DMS153 treated with DMSO at 0.1 percent for 48 hours (cell line): Measurements from ENCODE around the gene SIRT7.

ENCODE experiments used
- DNase-seq: peaks from one replicate; lab custom pipeline; 2025; ENCODE audit not compliant: unreplicated experiment; lab: John Stamatoyannopoulos, UW

SIRT7 gene

DNA sequence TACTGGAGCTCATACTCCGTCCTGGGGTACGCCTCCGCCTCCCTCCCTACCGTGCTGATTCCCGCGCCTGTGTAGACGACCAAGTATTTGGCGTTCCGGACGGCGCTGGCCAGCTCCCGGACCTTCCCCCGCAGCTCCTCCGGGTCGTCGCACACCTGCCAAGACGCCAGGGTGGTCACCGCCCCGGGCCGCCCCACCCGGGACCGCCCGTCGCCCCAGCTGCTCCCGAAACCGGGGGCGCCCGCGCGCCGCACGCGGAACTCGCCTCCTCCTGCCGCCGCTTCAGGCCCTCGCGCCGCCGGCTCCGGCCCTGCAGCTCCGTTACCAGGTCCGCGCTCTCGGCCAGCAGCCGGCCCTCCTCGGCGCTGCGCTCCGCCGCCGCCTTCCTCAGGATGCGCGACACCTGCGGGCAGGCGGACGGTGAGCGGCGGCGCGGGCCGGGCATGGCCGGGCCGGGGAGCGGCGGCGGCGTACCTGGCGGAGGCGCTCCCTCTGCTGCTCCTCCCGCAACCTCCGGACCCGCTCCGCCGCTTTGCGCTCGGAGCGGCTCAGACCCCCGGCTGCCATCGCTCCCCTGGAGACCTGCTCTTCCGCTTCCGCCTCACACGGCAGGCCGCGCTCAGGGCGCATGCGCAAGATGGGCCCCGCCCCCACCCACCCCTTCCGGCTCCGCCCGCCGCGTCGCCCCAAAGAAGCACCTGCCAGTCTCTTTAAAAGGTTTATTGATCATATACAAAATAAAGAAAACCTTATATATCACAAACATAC lies at the start of gene SIRT7:
Gene SIRT7 (minus strand): TSS at position 612 of the 768 bp plus-strand sequence. CDS start 45 bp downstream, at position 567.
- DNase-seq = peak; percentile 59

- DNase-seq = no peak
Observed at GRCh38 chr17:81967244-81967532, 49.2 kb upstream of the SIRT7 start.

DNA sequence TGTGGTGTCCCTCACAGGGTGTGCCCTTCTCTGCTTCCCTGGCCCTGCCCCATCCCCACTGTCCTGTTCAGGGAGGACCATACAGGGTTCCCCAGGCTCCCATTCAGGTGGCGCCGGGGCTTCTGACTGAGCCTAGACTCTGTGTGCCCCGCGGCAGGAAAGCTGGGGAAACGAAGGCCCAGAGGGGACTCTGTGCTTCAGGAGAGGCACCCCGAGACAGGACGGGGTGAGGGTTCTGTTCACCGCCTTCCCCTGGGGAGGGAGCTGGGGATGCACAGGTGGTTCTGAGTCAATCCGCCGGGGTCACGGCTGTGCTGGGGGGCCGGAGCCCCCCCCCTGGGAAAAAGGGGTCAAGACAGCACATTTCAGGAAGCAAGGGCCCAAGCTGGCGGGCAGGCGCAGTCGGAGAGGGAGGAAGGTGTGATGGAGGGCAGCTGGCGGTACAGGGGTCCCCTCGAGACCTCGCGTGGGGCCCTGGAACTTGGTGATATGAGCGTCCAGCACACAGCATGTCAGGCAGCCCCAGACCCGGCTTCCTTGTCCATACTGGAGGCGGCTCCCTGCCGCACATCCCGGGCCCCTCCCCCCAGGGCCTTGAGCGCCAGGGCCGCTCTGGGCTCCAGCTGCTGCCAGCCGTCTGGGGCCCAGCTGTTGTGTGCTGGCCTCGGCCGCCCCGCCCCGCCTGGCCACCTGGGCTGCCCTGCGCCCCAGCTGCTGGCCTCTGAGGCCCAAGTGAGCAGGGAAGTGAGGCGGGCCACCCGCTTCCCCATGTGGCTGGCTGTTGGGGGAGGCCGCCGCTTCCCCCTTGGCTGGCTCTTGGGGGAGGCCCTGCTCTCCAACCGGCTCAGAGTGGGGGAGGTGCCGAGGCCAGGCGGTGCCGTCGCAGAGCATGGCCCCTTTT lies 48.6 kb upstream of the SIRT7 start:
- no peak for DNase-seq

GRCh38 chr17:81964081-81964849 lies 46.3 kb upstream of the SIRT7 start:
- no peak for DNase-seq

- DNase-seq = no peak
Observed at GRCh38 chr17:81962499-81963441, 44.8 kb upstream of the SIRT7 start.

DNA sequence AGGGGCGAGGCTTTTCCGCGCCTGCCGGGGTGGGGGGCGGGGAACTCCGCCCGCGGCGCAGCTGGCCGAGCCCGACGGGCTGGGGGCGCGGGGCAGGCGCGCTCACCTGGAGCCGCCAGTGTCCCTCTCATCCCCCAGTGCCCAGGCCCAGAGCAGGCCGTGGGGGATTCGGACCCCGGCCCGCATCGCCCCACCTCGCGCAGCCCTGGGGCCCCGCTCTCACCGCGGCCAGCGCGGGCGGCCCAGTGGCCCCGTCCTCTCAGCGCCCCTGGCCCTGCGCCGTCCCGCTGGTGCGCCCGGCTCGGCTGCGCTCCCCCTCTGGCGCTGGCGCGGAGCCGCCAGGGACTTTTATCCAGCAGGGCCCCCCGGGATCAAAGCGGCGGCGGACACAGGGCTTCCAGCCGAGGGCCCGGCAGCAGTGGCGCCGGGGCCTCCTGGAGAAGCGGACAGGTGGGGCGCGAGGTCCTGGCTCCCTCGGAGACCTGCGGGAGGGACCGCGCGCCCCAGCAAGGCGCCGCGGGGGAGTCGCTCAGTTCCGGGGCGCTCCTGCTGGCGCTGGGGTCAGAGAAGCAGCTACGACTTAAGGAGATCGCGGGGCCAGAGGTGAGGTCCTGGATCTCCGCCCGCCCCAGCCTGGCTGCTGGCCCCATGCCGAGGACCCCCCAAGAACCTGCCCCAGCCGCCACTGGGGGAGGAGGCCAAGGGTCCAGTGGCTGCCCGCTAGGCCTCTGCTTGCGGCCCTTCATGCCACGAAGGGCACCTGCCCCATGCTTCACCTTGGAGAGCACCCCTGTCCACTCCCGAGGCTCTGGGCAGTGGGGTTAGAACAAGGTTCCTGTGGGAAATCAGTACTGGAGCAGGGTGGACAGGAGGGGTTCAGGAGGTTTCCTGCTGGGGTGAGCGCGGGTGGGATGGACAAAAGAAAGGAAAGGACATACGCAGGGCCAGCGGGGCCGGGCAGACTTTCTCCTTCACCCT lies 43.8 kb upstream of the SIRT7 start:
- no peak for DNase-seq

- DNase-seq = no peak
Observed at GRCh38 chr17:81961087-81961511, 43.1 kb upstream of the SIRT7 start, which contains the start of gene NOTUM. Gene NOTUM (minus strand): TSS chr17:81961187. CDS start chr17:81960909, 278 bp downstream.

DNA sequence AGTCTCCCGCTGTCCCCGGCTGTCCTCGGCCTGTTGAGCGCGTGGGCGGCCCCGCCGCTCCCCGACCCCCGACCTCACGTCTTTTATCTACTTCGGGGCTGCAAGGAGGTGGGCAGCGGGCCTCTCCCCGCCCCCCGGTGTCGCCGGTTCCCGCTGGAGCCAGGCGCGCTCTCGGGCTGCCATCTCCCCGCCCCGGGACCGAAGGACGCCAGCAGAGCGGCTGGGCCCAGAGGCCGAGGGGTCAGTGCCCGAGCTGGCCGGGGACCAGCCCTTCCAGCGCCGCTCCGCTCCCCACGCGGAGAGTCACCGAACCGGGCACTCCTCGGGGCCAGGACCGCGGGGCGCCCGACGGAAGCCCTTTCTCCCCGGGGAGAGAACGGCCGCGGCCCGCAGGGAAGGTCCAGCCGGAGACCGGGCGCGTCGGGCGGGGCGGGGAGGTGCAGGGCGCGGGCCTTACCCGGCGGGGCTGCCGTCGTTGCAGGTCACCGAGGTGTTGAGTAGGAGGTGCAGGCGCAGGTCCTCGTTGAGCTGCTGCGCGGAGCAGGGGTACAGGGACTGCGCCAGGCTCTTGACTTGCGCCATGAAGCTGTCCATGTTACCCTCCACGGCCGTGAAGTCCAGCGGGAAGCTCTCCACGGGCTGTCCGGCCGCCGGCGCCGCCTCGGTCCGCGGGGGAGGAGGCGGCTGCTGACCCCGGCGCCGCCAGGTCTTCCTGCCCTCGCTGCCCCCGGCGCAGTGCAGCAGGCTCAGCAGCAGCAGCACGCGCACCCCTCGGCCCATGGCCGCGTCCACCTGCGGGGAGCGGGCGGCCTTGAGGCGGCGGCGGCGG lies 42.4 kb upstream of the SIRT7 start:
- no peak for DNase-seq

DNA sequence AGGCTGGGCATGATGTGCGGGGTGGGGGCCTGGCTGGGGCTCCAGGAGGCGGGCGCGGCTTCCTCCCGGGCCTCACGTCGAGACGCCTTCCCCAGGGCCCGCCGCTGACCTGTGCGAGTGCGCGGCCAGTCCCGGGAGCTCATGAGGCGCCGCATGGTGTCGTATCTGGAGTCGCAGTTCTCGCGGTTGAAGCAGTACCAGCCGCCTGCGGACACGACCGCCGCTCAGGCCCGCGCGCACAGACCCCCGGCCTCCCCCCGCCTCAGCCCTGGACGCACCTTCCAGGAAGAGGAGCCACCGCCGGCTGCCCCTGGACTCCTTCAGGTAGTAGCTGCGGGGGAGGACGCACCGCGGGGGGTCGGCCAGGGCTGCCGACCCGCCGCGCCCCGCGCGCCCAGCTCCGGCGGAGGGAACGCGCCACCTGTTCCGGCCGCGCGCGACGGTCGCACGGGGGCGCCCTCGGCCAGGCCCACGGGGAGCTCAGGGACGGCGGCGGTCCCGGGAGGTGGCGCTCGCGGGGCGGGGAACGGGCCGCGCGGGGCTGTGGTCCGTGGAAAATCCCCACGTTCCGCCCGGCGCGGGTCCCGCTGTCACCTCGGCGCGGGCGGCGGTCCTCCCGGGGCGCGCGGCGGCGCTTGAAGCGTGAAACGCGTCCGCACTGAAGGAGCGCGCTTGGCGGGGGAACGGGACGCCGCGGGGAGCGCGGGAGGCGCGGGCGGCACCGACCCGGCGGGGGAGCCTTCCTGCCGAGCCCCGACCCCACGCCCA lies 41.6 kb upstream of the SIRT7 start:
- DNase-seq = peak; percentile 24

- no peak for DNase-seq
Observed at GRCh38 chr17:81958633-81959342, 40.8 kb upstream of the SIRT7 start.

- DNase-seq = no peak
Observed at GRCh38 chr17:81957691-81958432, 39.9 kb upstream of the SIRT7 start.

DNA sequence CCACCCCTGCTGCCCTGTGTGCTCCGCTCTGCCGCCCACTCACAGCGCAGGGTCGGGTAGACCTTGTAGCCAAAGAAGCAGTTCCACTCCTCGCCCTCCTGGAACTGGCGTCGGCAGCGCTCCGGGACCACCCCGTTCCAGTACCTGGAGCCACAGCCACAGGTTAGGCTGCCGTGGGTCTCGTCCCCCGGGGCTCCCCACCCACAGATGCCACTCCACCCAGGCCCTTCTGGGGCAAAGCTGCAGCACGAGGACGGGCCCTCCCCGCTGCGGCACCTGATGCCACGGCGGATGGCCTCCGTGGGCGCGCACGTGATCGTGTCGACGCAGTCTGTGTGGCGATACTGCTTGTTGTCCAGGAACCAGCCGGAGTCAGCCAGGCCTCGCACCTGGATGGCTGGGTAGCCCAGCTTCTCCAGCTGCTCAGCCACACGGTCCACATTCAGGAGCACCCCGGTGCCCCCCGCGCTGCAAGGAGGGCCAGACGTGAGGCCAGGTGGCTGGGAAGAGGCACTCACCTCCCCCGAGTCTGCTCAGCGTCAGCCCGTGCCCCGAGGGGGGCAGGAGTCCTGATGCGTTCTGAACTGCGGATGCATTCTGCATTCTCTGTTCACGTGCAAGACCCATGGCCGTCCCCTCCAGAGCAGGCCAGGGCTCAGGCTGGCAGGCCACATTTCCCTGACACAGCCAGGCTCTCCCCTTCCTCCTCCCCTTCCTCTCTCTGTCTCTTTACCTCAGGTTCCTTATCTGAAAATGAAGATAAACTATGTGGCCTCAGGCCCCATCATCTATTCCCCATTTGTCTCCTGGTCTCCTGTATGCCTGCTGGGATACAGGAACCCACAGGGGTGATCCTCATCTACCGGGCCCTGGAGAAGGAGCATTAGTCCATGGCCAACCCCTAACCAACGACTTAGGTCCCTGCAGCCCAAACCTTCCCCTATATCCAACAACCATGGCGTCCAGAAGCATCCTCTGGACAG lies 38.9 kb upstream of the SIRT7 start:
- no peak for DNase-seq

DNA sequence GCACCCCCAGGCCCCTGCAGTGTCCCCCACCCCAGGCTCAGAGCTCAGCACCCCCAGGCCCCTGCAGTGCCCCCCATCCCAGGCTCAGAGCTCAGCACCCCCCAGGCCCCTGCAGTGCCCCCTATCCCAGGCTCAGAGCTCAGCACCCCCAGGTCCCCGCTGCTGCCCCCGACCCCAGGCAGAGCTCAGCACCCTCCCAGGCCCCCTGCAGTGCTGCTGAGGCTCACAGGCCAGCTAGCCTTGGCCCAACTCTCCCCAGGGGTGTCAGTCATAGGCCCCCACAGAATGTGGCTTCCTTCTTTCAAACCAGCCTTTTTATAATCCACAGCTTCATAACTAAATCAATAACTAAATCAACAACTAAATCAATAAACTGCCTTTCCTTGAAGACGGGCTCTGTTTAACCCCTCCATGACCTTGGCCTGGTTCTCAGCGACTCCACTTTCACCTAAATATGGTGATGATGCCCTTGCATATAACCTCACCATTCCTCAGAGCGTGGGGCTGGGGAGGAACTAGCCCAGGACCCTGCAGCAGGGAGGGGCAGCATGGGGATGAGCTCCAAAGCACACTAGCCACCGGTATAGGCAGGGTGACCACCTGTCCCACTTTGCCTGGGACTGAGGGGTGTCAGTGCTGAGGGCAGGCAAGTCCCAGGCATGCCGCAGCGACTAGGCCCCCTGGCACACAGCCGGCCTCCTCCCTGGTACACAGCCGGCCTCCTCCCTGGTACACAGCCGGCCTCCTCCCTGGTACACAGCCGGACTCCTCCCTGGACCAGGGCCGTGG lies 38.0 kb upstream of the SIRT7 start:
- DNase-seq = no peak

DNA sequence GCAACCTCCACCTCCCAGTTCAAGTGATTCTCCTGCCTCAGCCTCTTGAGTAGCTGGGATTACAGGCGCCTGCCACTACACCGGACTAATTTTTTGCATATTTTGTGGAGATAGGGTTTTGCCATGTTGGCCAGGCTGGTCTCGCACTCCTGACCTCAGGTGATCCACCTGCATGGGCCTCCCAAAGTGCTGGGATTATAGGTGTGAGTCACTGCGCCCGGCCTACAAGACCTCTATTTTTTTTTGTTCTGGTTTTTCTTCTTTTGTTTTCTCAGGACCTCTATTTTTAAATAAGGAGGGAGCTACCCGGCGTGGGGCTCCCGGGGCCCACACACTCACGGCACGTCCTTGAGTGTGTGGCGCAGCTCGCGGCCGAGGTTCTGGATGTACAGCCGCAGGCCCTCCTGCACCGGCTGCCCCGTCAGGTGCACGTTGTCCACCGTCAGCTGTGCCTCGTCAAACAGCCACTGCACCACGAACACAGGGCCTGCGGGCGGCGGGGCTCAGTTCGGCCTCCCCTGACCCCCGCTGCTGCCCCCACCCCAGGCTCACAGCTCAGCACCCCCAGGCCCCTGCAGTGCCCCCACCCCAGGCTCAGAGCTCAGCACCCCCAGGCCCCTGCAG lies 37.2 kb upstream of the SIRT7 start:
- DNase-seq = no peak
